Osteoblast (primary cell): ENCODE data around the gene DGKI. TPM values are rescaled to one million over a fixed set of nuclear protein-coding genes. Genes with fewer than 3 reads are reported as not detected.
A peak's percentile ranks its signal among the peaks of the same experiment; 100 is the strongest.

Experiments used
- DNase-seq: peaks from one replicate; pipeline ENCODE4 v3.0.0; 2011; ENCODE audit warnings: low spot score, mixed read lengths; ENCODE audit not compliant: insufficient read length; ENCODE audit errors: missing footprints
- H2AFZ ChIP-seq: 2 replicates; pipeline ENCODE4 v1.6.0; 2011; ENCODE audit warnings: mild to moderate bottlenecking, low read length
- H3K27ac ChIP-seq: 2 replicates; pipeline ENCODE4 v1.5.1; 2011; ENCODE audit warnings: mild to moderate bottlenecking, low read depth, low read length, moderate library complexity
- H3K27me3 ChIP-seq: 2 replicates; pipeline ENCODE4 v1.6.0; 2012; ENCODE audit warnings: mild to moderate bottlenecking, control low read depth, inconsistent platforms, low read length, moderate library complexity; ENCODE audit not compliant: insufficient read depth
- H3K36me3 ChIP-seq: 2 replicates; pipeline ENCODE4 v1.5.1; 2011; ENCODE audit warnings: mild to moderate bottlenecking, low read length, control low read depth, moderate library complexity; ENCODE audit not compliant: insufficient read depth
- H3K4me1 ChIP-seq: 2 replicates; pipeline ENCODE4 v1.5.1; 2011; ENCODE audit warnings: mild to moderate bottlenecking, low read length, control low read depth, moderate library complexity; ENCODE audit not compliant: insufficient read depth
- H3K4me2 ChIP-seq: 2 replicates; pipeline ENCODE4 v1.6.0; 2011; ENCODE audit warnings: mild to moderate bottlenecking, low read length; ENCODE audit not compliant: insufficient read depth
- H3K4me3 ChIP-seq: fragments of 200-600 bp; sonication (generic); 3 replicates; pipeline ENCODE4 v1.5.1; 2012; ENCODE audit warnings: mild to moderate bottlenecking, low read length, inconsistent platforms; ENCODE audit not compliant: insufficient read depth
- H3K79me2 ChIP-seq: 2 replicates; pipeline ENCODE4 v1.6.0; 2012; ENCODE audit warnings: mild to moderate bottlenecking, low read length, control low read depth, inconsistent platforms; ENCODE audit not compliant: insufficient read depth
- H3K9me3 ChIP-seq: 2 replicates; pipeline ENCODE4 v1.5.1; 2011; ENCODE audit warnings: low read depth, low read length, control low read depth
- H4K20me1 ChIP-seq: 2 replicates; pipeline ENCODE4 v1.6.0; 2012; ENCODE audit warnings: mild to moderate bottlenecking, low read length, control low read depth; ENCODE audit not compliant: insufficient read depth
- total RNA-seq: library from RNA; depleted of rRNA; stranded (reverse); fragments of >200 nt; gene quantifications from 2 replicates; pipeline ENCODE4 v1.2.3, GENCODE V29; 2012
- TF ChIP-seq, protein P1 (sequence below): IDR thresholded peaks from 2 replicates; pipeline ENCODE4 v1.5.1; 2011; ENCODE audit warnings: mild to moderate bottlenecking, low read depth, low read length, moderate library complexity; ENCODE audit errors: extremely low read depth

Gene DGKI
- total RNA-seq, 1 donor = 19.2 TPM

GRCh38 chr7:137354396-137354795 lies 492.4 kb downstream of the DGKI start:
- H3K36me3 ChIP-seq = no peaks in the 10 kb centered on the region
- no peak overlapping the region for H2AFZ ChIP-seq
- H3K4me3 ChIP-seq = no peak overlapping the region
- H3K27me3 ChIP-seq = no peaks in the 10 kb centered on the region
- peaks cover 3% of the 10 kb centered on the region for H3K9me3 ChIP-seq
- H3K4me2 ChIP-seq = no peak overlapping the region
- TF ChIP-seq, protein P1, sequence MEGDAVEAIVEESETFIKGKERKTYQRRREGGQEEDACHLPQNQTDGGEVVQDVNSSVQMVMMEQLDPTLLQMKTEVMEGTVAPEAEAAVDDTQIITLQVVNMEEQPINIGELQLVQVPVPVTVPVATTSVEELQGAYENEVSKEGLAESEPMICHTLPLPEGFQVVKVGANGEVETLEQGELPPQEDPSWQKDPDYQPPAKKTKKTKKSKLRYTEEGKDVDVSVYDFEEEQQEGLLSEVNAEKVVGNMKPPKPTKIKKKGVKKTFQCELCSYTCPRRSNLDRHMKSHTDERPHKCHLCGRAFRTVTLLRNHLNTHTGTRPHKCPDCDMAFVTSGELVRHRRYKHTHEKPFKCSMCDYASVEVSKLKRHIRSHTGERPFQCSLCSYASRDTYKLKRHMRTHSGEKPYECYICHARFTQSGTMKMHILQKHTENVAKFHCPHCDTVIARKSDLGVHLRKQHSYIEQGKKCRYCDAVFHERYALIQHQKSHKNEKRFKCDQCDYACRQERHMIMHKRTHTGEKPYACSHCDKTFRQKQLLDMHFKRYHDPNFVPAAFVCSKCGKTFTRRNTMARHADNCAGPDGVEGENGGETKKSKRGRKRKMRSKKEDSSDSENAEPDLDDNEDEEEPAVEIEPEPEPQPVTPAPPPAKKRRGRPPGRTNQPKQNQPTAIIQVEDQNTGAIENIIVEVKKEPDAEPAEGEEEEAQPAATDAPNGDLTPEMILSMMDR = no peak
- H3K79me2 ChIP-seq = no peaks in the 10 kb centered on the region
- H4K20me1 ChIP-seq = no peaks in the 10 kb centered on the region
- no peak overlapping the region for H3K27ac ChIP-seq
- no peak for DNase-seq
- no peaks in the 10 kb centered on the region for H3K4me1 ChIP-seq

- Histone ChIP-seq H3K79me2 (no peaks in the 10 kb centered on the region), H3K4me2 (no peak overlapping the region), H3K27me3 (no peaks in the 10 kb centered on the region), H4K20me1 (no peaks in the 10 kb centered on the region), H2AFZ (no peak overlapping the region), H3K27ac (no peak overlapping the region), H3K4me1 (no peaks in the 10 kb centered on the region), H3K9me3 (no peaks in the 10 kb centered on the region), H3K36me3 (no peaks in the 10 kb centered on the region), H3K4me3 (no peak overlapping the region)
- DNase-seq = no peak
- TF ChIP-seq, protein P1 = no peak
These were observed 494.8 kb downstream of the DGKI start for GRCh38 chr7:137351941-137352340.

- DNase-seq = no peak
- Histone ChIP-seq H3K27ac (no peak overlapping the region), H3K79me2 (no peaks in the 10 kb centered on the region), H2AFZ (no peak overlapping the region), H4K20me1 (no peaks in the 10 kb centered on the region), H3K4me3 (no peak overlapping the region), H3K9me3 (no peaks in the 10 kb centered on the region), H3K27me3 (no peaks in the 10 kb centered on the region), H3K4me2 (no peak overlapping the region), H3K36me3 (no peaks in the 10 kb centered on the region), H3K4me1 (peaks cover 6% of the 10 kb centered on the region)
- TF ChIP-seq, protein P1 = no peak
These were observed 500.9 kb downstream of the DGKI start for GRCh38 chr7:137345799-137346449.

DNA sequence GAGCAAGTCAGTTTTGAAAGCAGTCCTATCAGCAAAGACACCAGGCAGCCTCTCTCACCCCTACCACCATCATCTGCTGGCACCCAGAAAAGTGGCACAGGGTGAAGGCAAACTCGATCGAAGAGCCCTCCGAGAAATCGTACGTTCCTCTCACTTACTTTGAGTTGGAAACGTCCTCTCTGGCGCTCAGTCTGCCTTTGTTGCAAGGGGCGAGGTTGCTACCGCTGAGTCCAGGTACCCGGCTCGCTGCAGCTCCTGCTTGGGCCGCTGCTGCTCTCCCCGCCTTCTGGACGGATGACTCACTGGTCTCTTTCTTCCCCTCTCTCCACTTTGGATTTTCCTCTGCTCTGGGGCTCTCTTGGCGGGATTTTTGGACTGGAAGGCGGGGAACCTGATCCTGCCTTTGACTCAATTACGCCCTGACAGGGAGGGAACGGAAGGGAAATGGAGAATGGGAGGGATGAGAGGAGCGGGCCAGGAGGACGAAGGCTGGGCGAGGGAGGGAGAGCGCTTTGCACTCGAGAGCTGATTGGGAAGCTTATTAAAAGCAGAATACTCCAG lies 503.4 kb downstream of the DGKI start, which contains the start of gene PTN:
TSS of gene PTN (minus strand) at position 453 of the 561 bp plus-strand sequence. CDS start 88,760 bp downstream, outside the sequence.
- Histone ChIP-seq H3K27ac (no peak within 1 kb of the TSS), H3K36me3 (no peaks in the 10 kb centered on the region), H3K9me3 (no peaks in the 10 kb centered on the region), H3K4me3 (peak within 1 kb of the TSS; percentile 71), H3K79me2 (no peaks in the 10 kb centered on the region), H2AFZ (peak within 1 kb of the TSS; percentile 93), H3K4me1 (peaks cover 6% of the 10 kb centered on the region), H3K27me3 (no peaks in the 10 kb centered on the region), H4K20me1 (no peaks in the 10 kb centered on the region), H3K4me2 (peak within 1 kb of the TSS; percentile 90)
- TF ChIP-seq, protein P1 = no peak
- peak; percentile 44 for DNase-seq
